H1 (cell line): Measurements from ENCODE around the gene AGO3. TPM values are rescaled to one million over a fixed set of nuclear protein-coding genes. Genes with fewer than 3 reads are reported as not detected.

Experiments used
- CTCF ChIA-PET: fragments of 300-600 bp; sonication (Branson Sonifier 250); formaldehyde crosslinking; loops from one replicate; lab custom pipeline; 2021; ENCODE audit not compliant: partially characterized antibody; lab: Charles Lee
- POLR2A ChIA-PET: fragments of 300-600 bp; sonication (Branson Sonifier 250); formaldehyde crosslinking; loops from one replicate; lab custom pipeline; 2021; ENCODE audit warnings: inconsistent platforms; ENCODE audit not compliant: partially characterized antibody; lab: Charles Lee
- DNase-seq, 2 experiments: peaks; one replicate each; pipeline versions ENCODE4 v3.0.0 to v3.0.0-alpha.2; 2010 to 2022; ENCODE audit warnings: low spot score in 2 of 2, low read depth in 1 of 2, mixed read lengths in 1 of 2
- FAIRE-seq: peaks from 2 replicates; lab custom pipeline; 2011; peaks lifted over from hg19 to GRCh38; lab: Jason Lieb, UNC
- H2AFZ ChIP-seq: 2 replicates; pipeline ENCODE4 v1.8.1; 2012; ENCODE audit warnings: low read length, inconsistent platforms
- H2AK5ac ChIP-seq: 2 replicates; pipeline ENCODE4 v1.6.1; 2013; ENCODE audit warnings: low read depth, low read length
- H2BK120ac ChIP-seq: replicated peaks from 2 replicates; pipeline ENCODE3; 2013; ENCODE audit warnings: low read depth, low read length, inconsistent platforms
- H2BK12ac ChIP-seq: 2 replicates; pipeline ENCODE4 v1.6.1; 2013; ENCODE audit warnings: low read depth, low read length
- H2BK15ac ChIP-seq: 2 replicates; pipeline ENCODE4 v1.6.1; 2013; ENCODE audit warnings: low read length
- H2BK20ac ChIP-seq: 2 replicates; pipeline ENCODE4 v1.6.1; 2013; ENCODE audit warnings: low read length
- H2BK5ac ChIP-seq: 2 replicates; pipeline ENCODE4 v1.6.1; 2013; ENCODE audit warnings: low read depth, low read length
- H3K14ac ChIP-seq: 2 replicates; pipeline ENCODE4 v1.6.1; 2013; ENCODE audit warnings: inconsistent platforms; ENCODE audit not compliant: insufficient read length
- H3K18ac ChIP-seq: 2 replicates; pipeline ENCODE4 v1.6.1; 2013; ENCODE audit warnings: low read length; ENCODE audit errors: extremely low read depth
- H3K23ac ChIP-seq: 2 replicates; pipeline ENCODE4 v1.6.1; 2013; ENCODE audit warnings: inconsistent platforms; ENCODE audit not compliant: insufficient read length
- H3K23me2 ChIP-seq: 2 replicates; pipeline ENCODE4 v1.6.1; 2013; ENCODE audit warnings: low read depth, low read length
- H3K27ac ChIP-seq: 2 replicates; pipeline ENCODE4 v1.6.1; 2011; ENCODE audit warnings: low read depth, low read length, inconsistent platforms
- H3K27me3 ChIP-seq, 4 experiments: replicated peaks in 1 of 4; 1 replicate in 1 of 4; 2 replicates in 3 of 4; pipeline versions ENCODE4 v1.6.1 to v1.8.1; 2011 to 2013; ENCODE audit warnings: low read length in 3 of 4, mild to moderate bottlenecking in 3 of 4, inconsistent platforms in 2 of 4, mixed read lengths in 2 of 4, moderate library complexity in 1 of 4; ENCODE audit not compliant: control insufficient read depth in 3 of 4, insufficient read depth in 3 of 4; ENCODE audit errors: extremely low read depth in 1 of 4
- H3K36me3 ChIP-seq, 4 experiments: 2 replicates each; pipeline versions ENCODE4 v1.6.1 to v1.8.1; 2011 to 2013; ENCODE audit warnings: mild to moderate bottlenecking in 4 of 4, low read length in 3 of 4, moderate library complexity in 2 of 4, control low read depth in 1 of 4, inconsistent platforms in 1 of 4; ENCODE audit not compliant: insufficient read depth in 4 of 4, control insufficient read depth in 2 of 4
- H3K4ac ChIP-seq: replicated peaks from 2 replicates; pipeline ENCODE3; 2013; ENCODE audit warnings: low read length, low read depth, mixed read lengths, inconsistent platforms; ENCODE audit not compliant: insufficient read length
- H3K4me1 ChIP-seq, 4 experiments: replicated peaks in 1 of 4; 1 replicate in 1 of 4; 2 replicates in 3 of 4; pipeline versions ENCODE4 v1.6.1 to v1.8.1; 2011 to 2013; ENCODE audit warnings: low read length in 3 of 4, inconsistent platforms in 2 of 4, mixed read lengths in 1 of 4; ENCODE audit not compliant: insufficient read depth in 4 of 4, control insufficient read depth in 3 of 4
- H3K4me2 ChIP-seq, 2 experiments: 2 replicates each; pipeline versions ENCODE4 v1.6.1 to v1.8.1; 2011 to 2013; ENCODE audit warnings: low read depth in 2 of 2, low read length in 2 of 2, control low read depth in 1 of 2, inconsistent platforms in 1 of 2, mild to moderate bottlenecking in 1 of 2; ENCODE audit not compliant: insufficient read depth in 1 of 2
- H3K4me3 ChIP-seq, 4 experiments: fragments of 200-600, 300-600 bp in 1 of 4; sonication (generic), shearing (Covaris generic), sonication (Bioruptor Twin) in 1 of 4; 2 replicates each; pipeline versions ENCODE4 v1.5.1 to v1.8.1; 2011 to 2016; ENCODE audit warnings: low read length in 4 of 4, low read depth in 3 of 4, control low read depth in 2 of 4, inconsistent platforms in 2 of 4, mild to moderate bottlenecking in 2 of 4, mixed read lengths in 1 of 4, moderate library complexity in 1 of 4; ENCODE audit not compliant: insufficient read depth in 2 of 4; ENCODE audit errors: extremely low read depth in 1 of 4
- H3K56ac ChIP-seq: replicated peaks from 2 replicates; pipeline ENCODE3; 2013; ENCODE audit warnings: low read depth, mild to moderate bottlenecking, mixed read lengths, low read length, inconsistent platforms; ENCODE audit not compliant: insufficient read length
- H3K79me1 ChIP-seq: 2 replicates; pipeline ENCODE4 v1.6.1; 2013; ENCODE audit warnings: low read depth, low read length, control low read depth
- H3K79me2 ChIP-seq, 2 experiments: 2 replicates each; pipeline versions ENCODE4 v1.6.1 to v1.8.1; 2012 to 2013; ENCODE audit warnings: low read length in 2 of 2, mild to moderate bottlenecking in 2 of 2, inconsistent platforms in 1 of 2; ENCODE audit not compliant: insufficient read depth in 2 of 2, control insufficient read depth in 1 of 2
- H3K9ac ChIP-seq, 4 experiments: replicated peaks in 1 of 4; 1 replicate in 1 of 4; 2 replicates in 3 of 4; pipeline versions ENCODE4 v1.6.1 to v1.8.1; 2011 to 2013; ENCODE audit warnings: low read depth in 3 of 4, low read length in 3 of 4, control low read depth in 2 of 4, mild to moderate bottlenecking in 2 of 4, moderate library complexity in 2 of 4, inconsistent platforms in 1 of 4; ENCODE audit errors: extremely low read depth in 1 of 4
- H3K9me3 ChIP-seq, 2 experiments: 2 replicates each; pipeline versions ENCODE4 v1.6.1 to v1.8.1; 2012 to 2013; ENCODE audit warnings: mild to moderate bottlenecking in 2 of 2, moderate library complexity in 2 of 2, control low read depth in 1 of 2, inconsistent platforms in 1 of 2, low read depth in 1 of 2, low read length in 1 of 2, mixed read lengths in 1 of 2; ENCODE audit not compliant: insufficient read depth in 2 of 2
- H4K20me1 ChIP-seq, 2 experiments: replicated peaks in 1 of 2; 2 replicates each; pipeline versions ENCODE3 to v1.8.1; 2011 to 2013; ENCODE audit warnings: inconsistent platforms in 2 of 2, low read length in 2 of 2, mild to moderate bottlenecking in 1 of 2; ENCODE audit not compliant: insufficient read depth in 2 of 2, control insufficient read depth in 1 of 2
- H4K5ac ChIP-seq: 2 replicates; pipeline ENCODE4 v1.6.1; 2013; ENCODE audit warnings: low read length, low read depth, mixed read lengths, inconsistent platforms; ENCODE audit not compliant: insufficient read length
- H4K8ac ChIP-seq: 2 replicates; pipeline ENCODE4 v1.8.0; 2013; ENCODE audit warnings: mild to moderate bottlenecking, moderate library complexity, low read length, inconsistent platforms; ENCODE audit not compliant: insufficient read depth; ENCODE audit errors: extremely low read depth
- H4K91ac ChIP-seq: replicated peaks from 2 replicates; pipeline ENCODE3; 2013; ENCODE audit warnings: low read length, mixed read lengths, inconsistent platforms; ENCODE audit not compliant: insufficient read length
- BCL11A ChIP-seq, 2 experiments: IDR thresholded peaks; one replicate each; pipeline ENCODE4 v1.6.1; 2011; ENCODE audit warnings: low read depth in 2 of 2, low read length in 2 of 2, mild to moderate bottlenecking in 2 of 2
- EZH2 ChIP-seq: fragments of 200-600 bp; sonication (generic); IDR thresholded peaks from 2 replicates; pipeline ENCODE4 v1.7.1; 2012; ENCODE audit warnings: low read depth, mild to moderate bottlenecking, moderate library complexity, low read length, inconsistent platforms; ENCODE audit not compliant: severe bottlenecking
- FOSL1 ChIP-seq: IDR thresholded peaks from 2 replicates; pipeline ENCODE4 v1.6.1; 2011; ENCODE audit warnings: mild to moderate bottlenecking, low read depth, low read length, moderate library complexity; ENCODE audit not compliant: insufficient read depth
- PHF8 ChIP-seq: fragments of 200-600 bp; sonication (generic); conservative IDR thresholded peaks from 2 replicates; pipeline ENCODE4 v1.7.1; 2012; ENCODE audit warnings: low read depth, mild to moderate bottlenecking, inconsistent platforms, low read length, moderate library complexity
- POLR2AphosphoS5 ChIP-seq: IDR thresholded peaks from 2 replicates; pipeline ENCODE4 v1.6.1; 2011; ENCODE audit warnings: low read depth, low read length
- RFX5 ChIP-seq: IDR thresholded peaks from 2 replicates; pipeline ENCODE4 v1.6.1; 2011; ENCODE audit warnings: low read depth, low read length, improper control_type of control experiment, borderline replicate concordance
- RNF2 ChIP-seq: fragments of 200-900, 300-1000 bp; sonication (generic); IDR thresholded peaks from 2 replicates; pipeline ENCODE4 v1.7.1; 2016; ENCODE audit warnings: borderline replicate concordance, low read depth, mild to moderate bottlenecking, antibody characterized with exemption, low read length; ENCODE audit not compliant: poor library complexity, severe bottlenecking; ENCODE audit errors: missing control alignments
- SP4 ChIP-seq: IDR thresholded peaks from 2 replicates; pipeline ENCODE4 v1.6.1; 2012; ENCODE audit warnings: low read length, inconsistent platforms
- TCF12 ChIP-seq: IDR thresholded peaks from 2 replicates; pipeline ENCODE4 v1.6.1; 2011; ENCODE audit warnings: low read depth, mild to moderate bottlenecking, low read length
- TEAD4 ChIP-seq: IDR thresholded peaks from 2 replicates; pipeline ENCODE4 v1.6.1; 2012; ENCODE audit warnings: low read depth, low read length, inconsistent platforms, mixed read lengths
- polyA plus RNA-seq, 7 experiments: library from polyadenylated mRNA; depleted of rRNA in 3 of 7; stranded (reverse) in 5 of 7; unstranded in 2 of 7; fragments of >200 nt in 5 of 7; fragments of 200-250 nt in 2 of 7; gene quantifications; 1 replicate in 5 of 7; 2 replicates in 1 of 7; 4 replicates in 1 of 7; pipeline versions ENCODE4 v1.2.1 to v1.2.3, GENCODE V29; 2011 to 2013; ENCODE audit warnings: missing spikeins in 2 of 7, mixed read lengths in 2 of 7
- total RNA-seq: library from RNA; stranded (reverse); fragmentation: NEBNext Ultra II Directional; extraction: Animal tissue kit (Norgen Biotek cat#: 25700); gene quantifications from 2 replicates; pipeline ENCODE4 v1.2.1, GENCODE V29; 2021
- TF ChIP-seq, protein P1 (sequence below): IDR thresholded peaks from 2 replicates; pipeline ENCODE4 v1.6.1; 2012; ENCODE audit warnings: inconsistent platforms
- TF ChIP-seq, protein P2 (sequence below): IDR thresholded peaks from 2 replicates; pipeline ENCODE4 v1.6.1; 2011; ENCODE audit warnings: low read depth, mild to moderate bottlenecking, low read length; ENCODE audit not compliant: insufficient read depth

AGO3 gene
- total and polyA plus RNA-seq, 2 of the 8 experiments (the other 6 are each of a cell fraction or from before 2014, with no cell fraction given), result 10.7 to 26.4 TPM

DNA sequence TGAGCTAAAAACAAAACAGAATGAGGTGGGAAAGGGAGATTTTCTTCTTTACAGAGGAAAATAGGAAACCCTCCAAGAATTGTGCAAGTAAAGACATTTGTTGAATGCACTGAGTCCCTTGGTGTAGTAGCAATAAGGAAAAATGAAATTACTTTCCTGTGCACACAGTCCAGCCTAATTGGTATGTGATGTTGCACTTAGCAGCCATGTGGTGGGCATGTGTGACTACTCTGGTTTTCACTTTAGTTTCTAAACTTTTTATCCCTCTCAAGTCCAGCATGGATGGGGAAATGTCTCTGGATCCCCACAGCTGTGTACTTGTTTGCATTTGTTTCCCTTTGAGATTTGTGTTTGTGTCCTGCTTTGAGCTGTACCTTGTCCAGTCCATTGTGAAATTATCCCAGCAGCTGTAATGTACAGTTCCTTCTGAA, 7.1 kb upstream of the AGO3 start:
- H3K23me2 ChIP-seq, result no peaks in the 10 kb centered on the region
- H2BK20ac ChIP-seq, result no peak overlapping the region
- H3K79me2 ChIP-seq, result no peaks in the 10 kb centered on the region
- H4K8ac ChIP-seq, result no peak overlapping the region
- no peak for FAIRE-seq
- H3K18ac ChIP-seq, result no peak overlapping the region
- ChIA-PET POLR2A (interaction anchor here (1.2 kb wide), 1 partner anchor 30 kb away, joined by 4 read pairs; no protein-coding TSS in a partner anchor), CTCF (interaction anchor here (1.0 to 1.7 kb wide), 4 partner anchors 24 to 52 kb away, joined by 4 to 7 read pairs (median 4); no protein-coding TSS in a partner anchor)
- no peak overlapping the region for H2BK120ac ChIP-seq
- no peak for DNase-seq
- H2BK5ac ChIP-seq, result no peak overlapping the region
- no peak overlapping the region for H3K23ac ChIP-seq
- H3K4me3 ChIP-seq, result no peak overlapping the region
- no peaks in the 10 kb centered on the region for H3K79me1 ChIP-seq
- no peak overlapping the region for H3K14ac ChIP-seq
- H3K4ac ChIP-seq, result no peak overlapping the region
- TF ChIP-seq, protein P1, sequence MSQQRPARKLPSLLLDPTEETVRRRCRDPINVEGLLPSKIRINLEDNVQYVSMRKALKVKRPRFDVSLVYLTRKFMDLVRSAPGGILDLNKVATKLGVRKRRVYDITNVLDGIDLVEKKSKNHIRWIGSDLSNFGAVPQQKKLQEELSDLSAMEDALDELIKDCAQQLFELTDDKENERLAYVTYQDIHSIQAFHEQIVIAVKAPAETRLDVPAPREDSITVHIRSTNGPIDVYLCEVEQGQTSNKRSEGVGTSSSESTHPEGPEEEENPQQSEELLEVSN, result no peak
- TF ChIP-seq BCL11A (IDR thresholded peaks at IDR 0.05; ENCODE audit: low read depth in 2 of 2, low read length in 2 of 2) (no peak), FOSL1 (no peak), EZH2 (no peak), RNF2 (no peak), TEAD4 (no peak), SP4 (no peak), RFX5 (no peak), POLR2AphosphoS5 (no peak), PHF8 (no peak), TCF12 (no peak)
- TF ChIP-seq, protein P2, sequence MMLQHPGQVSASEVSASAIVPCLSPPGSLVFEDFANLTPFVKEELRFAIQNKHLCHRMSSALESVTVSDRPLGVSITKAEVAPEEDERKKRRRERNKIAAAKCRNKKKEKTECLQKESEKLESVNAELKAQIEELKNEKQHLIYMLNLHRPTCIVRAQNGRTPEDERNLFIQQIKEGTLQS, result no peak
- H4K91ac ChIP-seq, result no peak overlapping the region
- H3K56ac ChIP-seq, result no peak overlapping the region
- no peak overlapping the region for H2AFZ ChIP-seq
- H3K4me2 ChIP-seq, result no peak overlapping the region
- no peaks in the 10 kb centered on the region for H3K9me3 ChIP-seq
- H2AK5ac ChIP-seq, result no peak overlapping the region
- no peaks in the 10 kb centered on the region for H3K27me3 ChIP-seq
- no peak overlapping the region for H2BK15ac ChIP-seq
- no peak overlapping the region for H3K9ac ChIP-seq
- H4K5ac ChIP-seq, result no peak overlapping the region
- peaks cover 2 to 36% (median 13%) of the 10 kb centered on the region in 4 experiments; a peak in 6 of 8 replicates for H3K36me3 ChIP-seq
- no peak overlapping the region for H2BK12ac ChIP-seq
- H3K4me1 ChIP-seq, result no peaks in the 10 kb centered on the region
- H4K20me1 ChIP-seq, result peaks cover 0 to 7% of the 10 kb centered on the region in 2 experiments
- no peak overlapping the region for H3K27ac ChIP-seq
